HK-2 (cell line): ENCODE data around the gene STT3A.
"Not testable (repeated sequence)": the region's sequence is repeated elsewhere in the genome, so short reads cannot be mapped to it uniquely, and the experiment has no call there.

ENCODE experiments used
- DNase-seq: peaks from one replicate; pipeline ENCODE4 v3.0.0-alpha.2; 2018; ENCODE audit not compliant: unreplicated experiment

The STT3A gene

GRCh38 chr11:125592305-125593113, at the start of gene STT3A:
TSS of gene STT3A (plus strand) at chr11:125592852. CDS start at chr11:125595916, 3,064 bp downstream.
- DNase-seq = peak; percentile 96

GRCh38 chr11:125550780-125551179, 41.9 kb upstream of the STT3A start:
- no peak for DNase-seq

- no peak for DNase-seq
These were observed 40.8 kb upstream of the STT3A start for GRCh38 chr11:125551835-125552342.

GRCh38 chr11:125552927-125553326, 39.7 kb upstream of the STT3A start:
- DNase-seq = no peak

GRCh38 chr11:125553357-125553756, 39.3 kb upstream of the STT3A start:
- DNase-seq = no peak

GRCh38 chr11:125554038-125554437, 38.6 kb upstream of the STT3A start:
- DNase-seq = no peak

GRCh38 chr11:125559888-125560287, 32.8 kb upstream of the STT3A start:
- no peak for DNase-seq

- no peak for DNase-seq
These were observed 30.7 kb upstream of the STT3A start for GRCh38 chr11:125561924-125562323.

GRCh38 chr11:125562430-125562829, 30.2 kb upstream of the STT3A start:
- DNase-seq = no peak

- DNase-seq = no peak
These were observed 28.3 kb upstream of the STT3A start for GRCh38 chr11:125564357-125564756.

GRCh38 chr11:125566235-125566634, 26.4 kb upstream of the STT3A start:
- DNase-seq = no peak

GRCh38 chr11:125568970-125569914, 23.4 kb upstream of the STT3A start, which contains the start of gene EI24:
TSS of gene EI24 (plus strand) at chr11:125569477. CDS start at chr11:125572528, 3,051 bp downstream.
- peak; percentile 87 for DNase-seq

GRCh38 chr11:125569915-125570621, 22.6 kb upstream of the STT3A start:
- DNase-seq = no peak

- DNase-seq = no peak
These were observed 21.7 kb upstream of the STT3A start for GRCh38 chr11:125570952-125571351.

- no peak for DNase-seq
These were observed 19.7 kb upstream of the STT3A start for GRCh38 chr11:125572916-125573315.

- not testable (repeated sequence) for DNase-seq
These were observed 15.5 kb upstream of the STT3A start for GRCh38 chr11:125577181-125577580.

- DNase-seq = no peak
These were observed 13.9 kb upstream of the STT3A start for GRCh38 chr11:125578783-125579182.

- DNase-seq = no peak
These were observed 12.8 kb upstream of the STT3A start for GRCh38 chr11:125579811-125580210.

- no peak for DNase-seq
These were observed 9.2 kb upstream of the STT3A start for GRCh38 chr11:125583496-125583895.

- DNase-seq = no peak
These were observed 7.2 kb upstream of the STT3A start for GRCh38 chr11:125585487-125585886.

GRCh38 chr11:125586623-125587022, 6.0 kb upstream of the STT3A start:
- no peak for DNase-seq

GRCh38 chr11:125587480-125587879, 5.2 kb upstream of the STT3A start:
- DNase-seq = no peak
